AG04449 (cell line): ENCODE measurements around the gene JAKMIP2.

Source experiments
- CTCF ChIA-PET: fragments of 350-600 bp; formaldehyde crosslinking; extraction: SDS; loops from one replicate; lab custom pipeline; 2021; ENCODE audit warnings: antibody characterized with exemption; lab: Yijun Ruan, JAX
- POLR2A ChIA-PET: fragments of 400-600, 350-600 bp; formaldehyde crosslinking; extraction: SDS; loops from one replicate; lab custom pipeline; 2020; ENCODE audit warnings: antibody characterized with exemption, inconsistent platforms; lab: Yijun Ruan, JAX
- DNase-seq: peaks from one replicate; pipeline ENCODE4 v3.0.0-alpha.2; 2010; ENCODE audit warnings: low read depth, low spot score
- H3K4me3 ChIP-seq: 2 replicates; pipeline ENCODE4 v1.5.1; 2011; ENCODE audit warnings: low read depth, mild to moderate bottlenecking, control low read depth, low read length
- CTCF ChIP-seq: IDR thresholded peaks from one replicate; pipeline ENCODE4 v1.5.1; 2011; ENCODE audit warnings: mild to moderate bottlenecking, moderate library complexity, low read length, control low read depth, inconsistent platforms; ENCODE audit not compliant: insufficient read depth; ENCODE audit errors: missing control alignments

Gene JAKMIP2

GRCh38 chr5:147673791-147674190 lies 108.7 kb downstream of the JAKMIP2 start:
- DNase-seq: no peak
- POLR2A ChIA-PET: no interaction called here
- TF ChIP-seq CTCF: no peak
- no peak overlapping the region for H3K4me3 ChIP-seq
- CTCF ChIA-PET: no interaction called here

- POLR2A ChIA-PET: no interaction called here
- H3K4me3 ChIP-seq: no peak overlapping the region
- CTCF ChIA-PET: no interaction called here
- no peak for TF ChIP-seq CTCF
- DNase-seq: no peak
Measured at GRCh38 chr5:147673266-147673665, 109.3 kb downstream of the JAKMIP2 start.

- no peak for DNase-seq
- CTCF ChIA-PET: no interaction called here
- no peak overlapping the region for H3K4me3 ChIP-seq
- no peak for TF ChIP-seq CTCF
- POLR2A ChIA-PET: no interaction called here
Measured at GRCh38 chr5:147671365-147671764, 111.2 kb downstream of the JAKMIP2 start.

GRCh38 chr5:147670815-147671214 lies 111.7 kb downstream of the JAKMIP2 start:
- ChIA-PET POLR2A (no interaction called here), CTCF (no interaction called here)
- no peak for DNase-seq
- no peak for TF ChIP-seq CTCF
- no peak overlapping the region for H3K4me3 ChIP-seq

- ChIA-PET POLR2A (no interaction called here), CTCF (no interaction called here)
- no peak for TF ChIP-seq CTCF
- no peak for DNase-seq
- no peak overlapping the region for H3K4me3 ChIP-seq
Measured at GRCh38 chr5:147669169-147669869, 113.2 kb downstream of the JAKMIP2 start.

- no peak for DNase-seq
- ChIA-PET POLR2A (no interaction called here), CTCF (no interaction called here)
- no peak for TF ChIP-seq CTCF
- H3K4me3 ChIP-seq: no peak overlapping the region
Measured at GRCh38 chr5:147668385-147668784, 114.1 kb downstream of the JAKMIP2 start.
